DND-41 (cell line): ENCODE data around the gene CYP4F3.

Source experiments
- ATAC-seq: fragments of 200-7000 bp; cut with Tn5 transposase; 3 replicates; pipeline ENCODE4 v1.9.1; 2021; ENCODE audit warnings: low read depth; ENCODE audit not compliant: insufficient read depth
- DNase-seq: peaks from one replicate; pipeline ENCODE4 v3.0.0-alpha.2; 2020
- H2AFZ ChIP-seq: 2 replicates; pipeline ENCODE4 v1.6.0; 2012; ENCODE audit warnings: low read depth, low read length
- H3K27ac ChIP-seq: 2 replicates; pipeline ENCODE4 v1.5.1; 2012; ENCODE audit warnings: low read length, inconsistent platforms
- H3K27me3 ChIP-seq: fragments of 200-600 bp; sonication (generic); 2 replicates; pipeline ENCODE4 v1.6.0; 2012; ENCODE audit warnings: low read length, mild to moderate bottlenecking, inconsistent platforms; ENCODE audit not compliant: insufficient read depth, poor library complexity
- H3K36me3 ChIP-seq: 2 replicates; pipeline ENCODE4 v1.5.1; 2012; ENCODE audit warnings: low read length, inconsistent platforms; ENCODE audit not compliant: insufficient read depth
- H3K4me1 ChIP-seq: 2 replicates; pipeline ENCODE4 v1.5.1; 2012; ENCODE audit warnings: mild to moderate bottlenecking, low read length; ENCODE audit not compliant: insufficient read depth
- H3K4me2 ChIP-seq: 2 replicates; pipeline ENCODE4 v1.6.0; 2012; ENCODE audit warnings: mild to moderate bottlenecking, moderate library complexity, low read length, inconsistent platforms; ENCODE audit not compliant: insufficient read depth
- H3K4me3 ChIP-seq, 2 experiments: fragments of 200-600 bp in 1 of 2; shearing (Covaris generic) in 1 of 2; 2 replicates each; pipeline ENCODE4 v1.5.1; 2012 to 2016; ENCODE audit warnings: inconsistent platforms in 2 of 2, low read length in 2 of 2, mild to moderate bottlenecking in 2 of 2, low read depth in 1 of 2, moderate library complexity in 1 of 2
- H3K79me2 ChIP-seq: 2 replicates; pipeline ENCODE4 v1.6.0; 2012; ENCODE audit warnings: low read length, inconsistent platforms; ENCODE audit not compliant: insufficient read depth
- H3K9ac ChIP-seq: 2 replicates; pipeline ENCODE4 v1.6.0; 2012; ENCODE audit warnings: low read depth, mild to moderate bottlenecking, inconsistent platforms, low read length, moderate library complexity
- H3K9me3 ChIP-seq: 2 replicates; pipeline ENCODE4 v1.5.1; 2012; ENCODE audit warnings: low read length, moderate library complexity, mild to moderate bottlenecking, inconsistent platforms; ENCODE audit not compliant: insufficient read depth, severe bottlenecking
- H4K20me1 ChIP-seq: 2 replicates; pipeline ENCODE4 v1.6.0; 2012; ENCODE audit warnings: low read length; ENCODE audit not compliant: insufficient read depth
- EZH2 ChIP-seq: IDR thresholded peaks from 3 replicates; pipeline ENCODE4 v1.6.1; 2012; ENCODE audit warnings: borderline replicate concordance, low read depth, mild to moderate bottlenecking, moderate library complexity, low read length, inconsistent platforms; ENCODE audit not compliant: severe bottlenecking
- TF ChIP-seq, protein P1 (sequence below): IDR thresholded peaks from 2 replicates; pipeline ENCODE4 v1.5.1; 2012; ENCODE audit warnings: borderline replicate concordance, low read length, moderate library complexity, mild to moderate bottlenecking; ENCODE audit not compliant: poor library complexity, severe bottlenecking; ENCODE audit errors: extremely low read depth

Gene CYP4F3

DNA sequence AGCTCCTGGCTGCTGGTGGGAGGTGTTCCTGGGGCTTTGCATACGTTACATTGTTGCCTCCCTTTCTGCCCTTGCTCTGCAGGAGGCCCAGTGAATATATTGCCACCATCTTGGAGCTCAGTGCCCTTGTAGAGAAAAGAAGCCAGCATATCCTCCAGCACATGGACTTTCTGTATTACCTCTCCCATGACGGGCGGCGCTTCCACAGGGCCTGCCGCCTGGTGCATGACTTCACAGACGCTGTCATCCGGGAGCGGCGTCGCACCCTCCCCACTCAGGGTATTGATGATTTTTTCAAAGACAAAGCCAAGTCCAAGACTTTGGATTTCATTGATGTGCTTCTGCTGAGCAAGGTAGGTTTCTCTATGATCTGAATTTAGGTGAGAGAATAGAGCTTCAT is 42.7 kb downstream of the CYP4F3 start:
- Histone ChIP-seq H3K9me3 (no peaks in the 10 kb centered on the region), H3K36me3 (no peaks in the 10 kb centered on the region), H3K79me2 (no peaks in the 10 kb centered on the region), H3K9ac (no peak overlapping the region), H4K20me1 (no peaks in the 10 kb centered on the region), H3K27me3 (no peaks in the 10 kb centered on the region), H3K27ac (no peak overlapping the region), H3K4me2 (no peak overlapping the region), H3K4me3 (no peak overlapping the region), H3K4me1 (no peaks in the 10 kb centered on the region), H2AFZ (no peak overlapping the region)
- ATAC-seq (no peak), DNase-seq (no peak)
- TF ChIP-seq EZH2 = no peak
- TF ChIP-seq, protein P1, sequence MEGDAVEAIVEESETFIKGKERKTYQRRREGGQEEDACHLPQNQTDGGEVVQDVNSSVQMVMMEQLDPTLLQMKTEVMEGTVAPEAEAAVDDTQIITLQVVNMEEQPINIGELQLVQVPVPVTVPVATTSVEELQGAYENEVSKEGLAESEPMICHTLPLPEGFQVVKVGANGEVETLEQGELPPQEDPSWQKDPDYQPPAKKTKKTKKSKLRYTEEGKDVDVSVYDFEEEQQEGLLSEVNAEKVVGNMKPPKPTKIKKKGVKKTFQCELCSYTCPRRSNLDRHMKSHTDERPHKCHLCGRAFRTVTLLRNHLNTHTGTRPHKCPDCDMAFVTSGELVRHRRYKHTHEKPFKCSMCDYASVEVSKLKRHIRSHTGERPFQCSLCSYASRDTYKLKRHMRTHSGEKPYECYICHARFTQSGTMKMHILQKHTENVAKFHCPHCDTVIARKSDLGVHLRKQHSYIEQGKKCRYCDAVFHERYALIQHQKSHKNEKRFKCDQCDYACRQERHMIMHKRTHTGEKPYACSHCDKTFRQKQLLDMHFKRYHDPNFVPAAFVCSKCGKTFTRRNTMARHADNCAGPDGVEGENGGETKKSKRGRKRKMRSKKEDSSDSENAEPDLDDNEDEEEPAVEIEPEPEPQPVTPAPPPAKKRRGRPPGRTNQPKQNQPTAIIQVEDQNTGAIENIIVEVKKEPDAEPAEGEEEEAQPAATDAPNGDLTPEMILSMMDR = no peak

DNA sequence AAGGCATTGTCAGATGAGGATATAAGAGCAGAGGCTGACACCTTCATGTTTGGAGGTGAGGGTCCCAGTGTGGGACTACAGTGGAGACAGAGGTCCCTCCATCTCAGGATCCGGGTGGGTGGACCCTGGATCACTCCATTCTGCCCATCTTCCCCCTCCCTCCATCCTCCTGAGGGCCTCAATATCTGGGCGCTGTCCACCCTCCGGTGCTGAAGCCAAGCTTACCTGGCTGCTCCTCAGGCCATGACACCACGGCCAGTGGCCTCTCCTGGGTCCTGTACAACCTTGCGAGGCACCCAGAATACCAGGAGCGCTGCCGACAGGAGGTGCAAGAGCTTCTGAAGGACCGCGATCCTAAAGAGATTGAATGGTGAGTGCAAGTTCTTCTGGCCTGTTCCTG is 44.1 kb downstream of the CYP4F3 start:
- no peaks in the 10 kb centered on the region for H3K4me1 ChIP-seq
- H3K4me3 ChIP-seq = no peak overlapping the region
- H3K27me3 ChIP-seq = no peaks in the 10 kb centered on the region
- H3K9me3 ChIP-seq = no peaks in the 10 kb centered on the region
- H3K9ac ChIP-seq = no peak overlapping the region
- no peak for ATAC-seq
- H3K79me2 ChIP-seq = no peaks in the 10 kb centered on the region
- H3K27ac ChIP-seq = no peak overlapping the region
- TF ChIP-seq, protein P1 = no peak
- no peak for TF ChIP-seq EZH2
- H2AFZ ChIP-seq = no peak overlapping the region
- H3K4me2 ChIP-seq = no peak overlapping the region
- DNase-seq = peak; percentile 53
- no peaks in the 10 kb centered on the region for H3K36me3 ChIP-seq
- no peaks in the 10 kb centered on the region for H4K20me1 ChIP-seq

DNA sequence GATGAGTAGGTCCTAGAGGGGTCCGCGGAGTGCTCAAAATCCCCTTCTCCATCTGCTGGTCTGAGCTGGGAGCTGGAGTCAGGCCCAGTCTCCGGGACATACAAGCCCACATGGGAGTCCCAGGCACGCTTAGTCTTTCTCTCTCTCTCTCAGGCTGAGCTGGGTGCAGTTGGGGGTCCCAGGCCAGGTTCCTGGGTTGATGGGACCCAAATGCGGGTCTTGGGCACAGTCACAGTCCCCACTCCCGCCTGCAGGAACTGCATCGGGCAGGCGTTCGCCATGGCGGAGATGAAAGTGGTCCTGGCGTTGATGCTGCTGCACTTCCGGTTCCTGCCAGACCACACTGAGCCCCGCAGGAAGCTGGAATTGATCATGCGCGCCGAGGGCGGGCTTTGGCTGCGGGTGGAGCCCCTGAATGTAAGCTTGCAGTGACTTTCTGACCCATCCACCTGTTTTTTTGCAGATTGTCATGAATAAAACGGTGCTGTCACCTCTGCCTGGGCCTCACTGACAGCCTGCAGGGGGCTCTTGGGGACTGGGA is 56.0 kb downstream of the CYP4F3 start:
- no peak overlapping the region for H2AFZ ChIP-seq
- no peak for TF ChIP-seq EZH2
- TF ChIP-seq, protein P1 = no peak
- no peak overlapping the region for H3K4me3 ChIP-seq

More for the DNA sequence above, 56.0 kb downstream of the CYP4F3 start:
- H3K9me3 ChIP-seq = no peaks in the 10 kb centered on the region
- no peaks in the 10 kb centered on the region for H3K27me3 ChIP-seq
- ATAC-seq (no peak), DNase-seq (no peak)
- H3K27ac ChIP-seq = no peak overlapping the region
- H3K36me3 ChIP-seq = no peaks in the 10 kb centered on the region
- H3K9ac ChIP-seq = no peak overlapping the region
- H4K20me1 ChIP-seq = no peaks in the 10 kb centered on the region
- no peaks in the 10 kb centered on the region for H3K79me2 ChIP-seq
- no peaks in the 10 kb centered on the region for H3K4me1 ChIP-seq
- H3K4me2 ChIP-seq = no peak overlapping the region
